Jurkat, Clone E6-1 (cell line): ENCODE measurements around the gene BNIP3. TPM values are rescaled to one million over a fixed set of nuclear protein-coding genes. Genes with fewer than 3 reads are reported as not detected.

Source experiments
- DNase-seq: peaks from one replicate; pipeline ENCODE4 v3.0.0-alpha.2; 2011; ENCODE audit warnings: low read depth, low spot score
- H3K4me3 ChIP-seq: 2 replicates; pipeline ENCODE4 v1.5.1; 2011; ENCODE audit warnings: mild to moderate bottlenecking, low read length, control low read depth, moderate library complexity
- polyA plus RNA-seq: library from polyadenylated mRNA; unstranded; fragments of >200 nt; gene quantifications from one replicate; pipeline ENCODE4 v1.2.1, GENCODE V29; 2012; ENCODE audit warnings: missing spikeins; ENCODE audit not compliant: insufficient read length, insufficient read depth

Gene BNIP3, protein sequence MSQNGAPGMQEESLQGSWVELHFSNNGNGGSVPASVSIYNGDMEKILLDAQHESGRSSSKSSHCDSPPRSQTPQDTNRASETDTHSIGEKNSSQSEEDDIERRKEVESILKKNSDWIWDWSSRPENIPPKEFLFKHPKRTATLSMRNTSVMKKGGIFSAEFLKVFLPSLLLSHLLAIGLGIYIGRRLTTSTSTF
- 71.8 TPM for polyA plus RNA-seq

DNA sequence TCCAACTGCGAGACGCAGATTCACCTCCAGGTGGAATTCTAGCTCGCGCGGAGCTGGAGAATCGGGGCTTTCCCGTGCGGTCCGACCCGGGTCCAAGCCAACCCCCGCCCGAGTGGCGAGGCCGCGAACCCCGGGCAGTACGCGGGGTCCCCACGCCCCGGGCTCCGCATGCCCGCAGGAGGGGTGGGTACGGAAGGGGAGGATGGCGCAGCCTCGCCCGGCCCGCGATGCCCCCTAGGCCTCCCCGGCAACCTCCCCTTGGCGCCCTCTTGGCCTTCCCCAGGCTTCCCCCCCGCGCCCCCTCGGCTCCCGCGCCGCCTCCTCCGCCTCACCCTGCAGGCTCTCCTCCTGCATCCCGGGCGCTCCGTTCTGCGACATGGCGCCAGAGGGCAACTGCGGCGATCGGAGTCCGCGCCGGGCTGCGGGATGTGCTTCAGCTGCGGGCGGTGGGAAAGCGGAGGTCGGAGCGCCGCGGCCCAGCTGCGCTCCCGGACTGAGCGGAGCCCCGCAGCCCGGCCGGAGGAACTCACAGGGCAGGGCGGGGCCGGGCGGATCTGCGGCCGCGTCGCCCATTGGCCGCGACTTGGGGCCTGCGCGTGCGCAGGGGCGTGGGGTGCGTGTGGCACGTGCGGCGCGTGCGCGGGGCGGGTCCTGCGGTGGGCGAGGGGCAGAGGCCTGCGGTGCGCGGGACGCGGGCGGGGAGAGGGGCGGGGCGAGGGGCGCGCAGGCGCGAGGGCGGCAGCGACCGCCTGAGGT lies at the start of gene BNIP3:
Gene BNIP3 (minus strand): TSS at position 495 of the 756 bp plus-strand sequence. CDS start 117 bp downstream, at position 378.
- H3K4me3 ChIP-seq: peak within 1 kb of the TSS; percentile 90
- DNase-seq: peak; percentile 83

DNA sequence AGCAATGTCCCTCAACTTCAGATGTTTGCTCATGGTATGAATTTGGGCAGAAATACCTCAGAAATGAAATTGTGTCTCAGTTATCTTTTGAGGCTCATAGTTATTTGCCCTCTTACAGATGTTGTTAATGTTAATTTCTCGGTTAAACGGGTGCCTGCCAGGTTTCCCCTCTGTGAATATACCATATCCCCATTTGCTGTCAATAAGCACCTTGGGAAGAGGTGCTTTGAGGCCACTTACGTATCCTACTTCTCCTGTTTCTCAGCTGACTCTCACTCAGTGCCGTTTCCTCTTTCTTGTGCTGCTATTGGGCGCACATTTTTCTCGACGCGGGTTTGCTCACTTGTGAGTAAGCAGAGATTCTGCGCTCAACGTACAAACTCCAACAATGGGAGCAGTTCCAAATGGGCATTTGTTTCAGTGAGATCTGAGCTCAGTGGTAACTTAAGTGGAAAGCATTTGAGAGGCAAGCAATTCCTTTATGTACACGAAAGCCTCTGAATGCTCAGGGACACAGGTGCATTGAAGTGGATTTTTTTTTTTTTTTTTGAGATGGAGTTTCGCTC lies 49.3 kb upstream of the BNIP3 start:
- no peak overlapping the region for H3K4me3 ChIP-seq
- DNase-seq: no peak

DNA sequence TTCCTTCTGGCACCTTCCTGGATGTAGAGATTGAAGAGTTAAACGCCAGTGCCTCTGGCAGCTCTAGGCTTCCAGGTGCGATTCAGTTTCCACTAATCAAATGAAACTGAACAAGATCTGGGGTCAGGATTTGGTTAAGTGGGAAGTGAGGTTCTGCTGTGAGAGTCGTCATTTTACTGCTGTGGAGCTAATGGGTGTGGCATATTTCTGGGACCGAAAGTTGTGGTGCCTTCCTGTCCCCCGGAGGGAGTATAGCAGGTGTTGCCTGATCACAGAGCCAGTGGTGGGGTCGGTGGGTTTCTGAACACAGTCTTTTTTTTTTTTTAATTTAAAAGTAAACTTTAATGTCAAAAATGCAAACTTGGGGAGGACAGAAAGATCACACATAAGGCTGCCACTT lies 47.0 kb upstream of the BNIP3 start:
- H3K4me3 ChIP-seq: no peak overlapping the region
- peak; percentile 74 for DNase-seq

DNA sequence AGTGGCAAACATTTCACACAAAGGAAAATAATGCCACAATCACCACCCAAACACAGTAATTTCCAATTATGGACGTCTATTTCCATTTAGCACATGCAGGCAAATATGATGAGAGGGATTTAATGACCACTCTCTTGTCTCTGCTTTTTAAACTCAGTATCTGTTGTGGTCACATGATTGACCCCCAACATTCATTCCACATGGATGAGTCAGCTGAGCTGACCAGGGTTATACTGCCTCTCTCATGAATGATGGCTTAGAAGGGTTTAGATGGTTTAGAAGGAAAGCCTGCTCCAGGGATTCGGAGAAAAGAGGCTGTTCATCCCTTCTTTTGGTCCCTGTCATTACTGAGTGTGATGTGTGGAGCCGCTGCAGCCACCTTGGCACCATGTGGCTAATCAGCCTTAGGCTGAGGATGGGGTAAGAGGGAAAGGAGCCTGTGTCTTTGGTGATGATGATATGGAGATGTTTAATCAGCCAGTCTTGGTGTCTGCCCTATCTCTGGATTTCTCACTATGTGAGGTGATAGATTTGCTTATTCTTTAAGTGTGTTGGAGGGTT lies 45.8 kb upstream of the BNIP3 start:
- DNase-seq: no peak
- no peak overlapping the region for H3K4me3 ChIP-seq

DNA sequence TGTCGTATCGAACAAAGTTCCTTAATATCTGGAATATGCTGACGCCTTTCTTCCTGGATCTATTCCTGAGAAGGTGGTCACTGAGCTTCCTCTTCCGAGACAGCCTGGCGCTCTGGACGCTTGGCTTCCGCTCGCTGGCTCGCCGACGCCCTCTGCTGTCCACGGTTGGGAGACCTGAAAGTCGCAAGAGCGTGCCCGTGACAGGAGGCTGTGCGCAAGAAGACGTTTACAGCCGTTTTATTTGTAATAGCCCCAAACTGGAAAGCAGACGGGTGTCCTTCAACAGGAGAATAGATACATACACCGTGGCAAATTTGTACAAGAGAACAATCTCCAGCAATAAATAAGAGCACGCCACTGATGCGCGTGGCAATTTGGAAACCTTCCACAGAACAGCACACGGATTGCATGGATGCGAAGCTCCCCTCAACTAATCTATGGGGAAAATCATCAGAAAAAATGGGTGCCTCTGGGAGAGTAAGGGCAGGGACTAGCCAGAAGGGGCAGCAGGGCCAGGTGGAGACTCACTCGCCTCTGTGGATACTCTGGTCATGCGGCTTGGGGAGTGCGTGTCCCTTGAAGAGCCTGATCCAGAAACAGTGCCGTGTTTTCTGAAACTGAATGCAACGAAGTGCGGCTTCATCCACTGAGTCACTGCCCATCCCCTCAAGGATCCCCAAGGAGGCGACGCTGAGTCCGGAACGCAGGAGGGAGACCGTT lies 41.5 kb upstream of the BNIP3 start:
- peak; percentile 37 for DNase-seq
- H3K4me3 ChIP-seq: no peak overlapping the region

DNA sequence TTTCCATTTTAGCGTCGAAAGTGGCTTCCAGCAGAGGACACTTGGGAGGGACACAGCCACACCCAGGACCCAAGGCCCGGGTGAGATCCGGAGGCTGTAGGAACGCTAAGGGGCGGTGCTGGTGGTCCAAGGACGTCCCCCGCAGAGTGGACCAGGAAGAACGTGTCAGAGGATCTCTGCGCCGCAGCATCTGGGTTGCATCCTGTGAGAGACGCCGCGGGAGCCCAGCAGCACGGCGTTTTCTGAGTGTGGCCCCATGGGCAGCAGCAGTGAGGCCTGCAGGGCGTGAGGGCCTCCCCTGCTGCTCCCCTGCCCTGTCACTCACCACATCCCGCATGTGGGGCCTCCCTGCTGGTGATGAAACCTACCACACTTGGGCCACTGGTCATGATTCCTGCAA lies 40.5 kb upstream of the BNIP3 start:
- no peak for DNase-seq
- no peak overlapping the region for H3K4me3 ChIP-seq

DNA sequence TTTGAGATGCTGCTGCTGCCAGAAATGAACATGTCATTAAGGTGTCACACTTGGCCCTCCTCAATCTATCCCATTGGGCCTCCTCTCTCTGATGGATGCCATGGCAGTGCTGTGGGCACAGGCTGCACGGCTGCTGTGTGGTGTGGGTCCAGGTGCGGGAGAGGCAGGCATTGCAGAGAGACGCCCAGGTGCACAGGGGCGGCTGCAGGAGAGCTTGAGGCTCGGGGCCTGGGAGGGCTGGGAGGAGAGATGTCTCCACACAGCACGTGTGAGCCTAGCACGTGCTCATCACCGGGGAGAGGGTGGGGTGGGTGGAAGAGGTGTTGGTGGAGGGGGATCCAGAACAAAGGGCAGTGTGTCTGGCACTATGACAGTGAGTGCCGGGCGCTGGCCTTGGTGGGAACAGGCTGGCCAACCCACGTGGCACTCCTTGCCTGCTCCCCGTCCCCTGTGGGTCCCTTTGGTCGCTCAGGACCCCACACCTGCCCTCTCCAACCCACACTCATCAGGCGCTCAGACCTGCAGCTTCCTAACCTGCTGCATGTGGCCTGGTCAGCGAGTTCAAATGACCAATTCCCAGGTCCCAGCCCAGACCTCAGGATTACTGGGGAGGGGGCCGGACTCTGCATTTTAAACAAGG lies 39.9 kb upstream of the BNIP3 start:
- DNase-seq: no peak
- no peak overlapping the region for H3K4me3 ChIP-seq

DNA sequence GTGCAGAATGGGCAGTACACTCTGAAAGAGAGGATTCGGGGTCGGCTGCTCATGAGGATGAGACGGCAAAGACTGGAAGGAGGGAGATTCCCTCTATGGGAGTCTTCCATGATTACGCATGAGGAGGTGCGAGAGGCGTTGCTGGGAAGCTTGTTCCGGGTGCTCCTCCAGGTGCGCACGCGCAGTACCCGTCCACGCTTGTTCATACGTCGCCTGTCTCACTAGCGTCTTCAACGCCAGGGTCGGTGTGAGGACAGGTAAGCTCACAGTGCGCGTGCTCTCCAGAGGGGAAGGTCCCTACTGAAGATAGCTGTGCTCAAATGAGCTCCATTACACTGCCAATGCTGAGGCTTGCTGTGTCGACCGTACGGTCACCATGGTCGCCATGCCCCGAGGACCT lies 39.3 kb upstream of the BNIP3 start:
- DNase-seq: no peak
- H3K4me3 ChIP-seq: no peak overlapping the region

DNA sequence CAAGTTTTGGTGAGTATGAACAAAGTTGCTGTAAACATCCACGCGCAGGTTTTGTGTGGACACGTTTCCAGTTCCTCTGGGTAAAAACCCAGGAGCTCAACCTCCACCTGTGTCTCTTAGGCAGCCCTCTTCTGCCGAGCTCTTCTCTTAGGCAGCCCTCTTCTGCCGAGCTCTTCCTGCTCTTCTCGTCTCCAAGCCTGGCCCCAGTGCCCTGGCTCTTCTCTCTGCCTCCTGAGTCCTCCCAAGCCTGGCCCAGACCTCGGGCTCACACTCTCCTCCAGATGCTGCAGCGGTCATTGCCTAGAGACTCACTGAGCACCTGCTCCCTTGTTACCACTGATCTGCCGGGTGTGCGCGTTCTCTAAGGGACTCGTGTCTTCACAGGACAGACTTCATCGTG lies 38.7 kb upstream of the BNIP3 start:
- no peak for DNase-seq
- no peak overlapping the region for H3K4me3 ChIP-seq

DNA sequence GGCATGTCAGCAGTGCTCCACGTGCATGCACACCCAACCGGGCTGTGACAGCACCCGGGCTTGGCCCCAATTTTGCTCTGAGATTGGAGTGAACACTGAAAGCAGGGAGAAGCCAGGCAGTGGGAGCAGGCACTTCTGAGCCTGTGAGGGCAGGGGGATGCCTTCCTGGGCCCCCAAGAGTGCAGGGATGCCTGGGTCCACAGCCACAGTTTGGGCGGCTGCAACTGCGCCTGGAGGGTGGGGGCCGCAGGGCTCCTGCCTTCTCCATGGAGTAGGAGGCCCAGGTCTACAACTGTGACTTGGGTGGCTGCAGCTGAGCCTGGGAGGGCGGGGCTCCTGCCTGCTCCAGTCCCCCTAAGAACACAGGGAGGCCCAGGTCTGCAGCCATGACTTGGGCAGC lies 37.6 kb upstream of the BNIP3 start:
- no peak overlapping the region for H3K4me3 ChIP-seq
- DNase-seq: no peak

DNA sequence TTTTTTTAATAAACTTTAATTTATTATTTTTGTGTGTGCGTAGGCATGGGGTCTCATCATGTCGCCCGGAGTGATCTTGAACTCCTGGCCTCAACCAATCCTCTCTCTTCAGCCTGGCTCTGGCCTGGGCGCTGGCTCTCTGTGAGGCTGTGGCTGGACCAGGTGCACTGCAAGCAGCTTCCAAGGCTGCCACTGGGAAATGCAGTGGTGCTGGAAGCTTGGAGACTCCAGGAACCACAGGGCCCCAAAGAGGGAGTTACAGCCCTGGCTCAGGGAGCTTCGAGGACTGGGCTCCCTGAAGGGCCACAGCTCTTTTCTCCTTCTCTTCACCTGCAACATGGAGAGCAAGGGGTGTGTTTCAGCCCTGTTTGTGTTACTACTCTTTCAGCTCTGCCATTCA lies 36.7 kb upstream of the BNIP3 start:
- DNase-seq: no peak
- no peak overlapping the region for H3K4me3 ChIP-seq

DNA sequence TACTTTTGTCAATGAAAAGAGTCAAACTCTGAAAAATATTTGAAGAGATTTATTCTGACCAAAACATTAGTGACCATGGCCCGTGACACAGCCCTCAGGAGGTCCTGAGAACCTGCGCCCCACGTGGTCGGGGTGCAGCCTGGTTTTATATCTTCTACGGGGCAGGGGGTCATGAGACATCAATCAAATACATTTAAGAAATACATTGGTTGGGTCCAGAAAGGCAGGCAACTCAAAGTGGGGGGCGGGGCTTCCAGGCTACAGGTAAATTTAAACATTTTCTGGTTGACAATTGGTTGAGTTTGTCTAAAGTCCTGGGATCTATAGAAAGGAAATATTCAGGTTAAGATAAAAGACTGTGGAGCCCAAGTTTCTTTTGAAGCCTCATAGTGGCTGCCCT lies 34.8 kb upstream of the BNIP3 start:
- DNase-seq: no peak
- H3K4me3 ChIP-seq: no peak overlapping the region

DNA sequence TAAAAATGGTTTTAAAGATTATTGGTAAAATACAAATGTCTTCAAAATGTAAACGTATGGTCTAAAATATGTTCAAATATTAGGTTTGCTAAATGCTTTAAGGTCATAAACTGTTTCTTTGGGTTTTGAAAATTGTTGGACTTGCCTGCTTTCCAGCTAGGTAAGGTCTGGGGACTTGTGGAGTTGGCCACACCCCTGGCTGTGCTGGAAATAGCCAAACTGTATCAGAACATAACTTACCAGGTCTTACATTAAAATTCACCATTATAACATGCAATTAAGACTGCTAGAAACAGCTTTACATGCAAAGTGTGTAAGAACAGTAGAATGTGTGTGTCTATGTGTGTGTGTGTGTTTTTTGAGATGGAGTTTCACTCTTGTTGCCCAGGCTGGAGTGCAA lies 29.7 kb upstream of the BNIP3 start:
- H3K4me3 ChIP-seq: no peak overlapping the region
- no peak for DNase-seq

DNA sequence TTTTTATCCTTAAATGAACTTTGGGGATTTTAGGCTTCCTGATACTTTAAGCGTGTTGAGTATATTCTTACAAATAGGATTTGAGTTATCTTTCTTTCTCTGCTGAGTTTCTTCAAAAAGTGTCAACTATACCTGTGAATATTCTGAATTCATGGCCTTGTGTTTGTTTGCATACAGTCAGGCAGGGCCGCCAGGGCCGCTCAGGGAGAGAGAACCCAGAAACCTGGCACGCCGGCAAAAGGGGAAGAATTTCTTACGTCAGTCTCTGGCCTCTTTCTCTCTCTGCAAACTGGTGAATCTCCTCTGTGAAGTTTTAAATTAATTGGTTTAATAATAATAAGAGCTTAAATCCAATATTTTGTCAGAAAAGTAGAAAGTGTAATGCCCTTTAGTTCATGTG lies 29.3 kb upstream of the BNIP3 start:
- H3K4me3 ChIP-seq: no peak overlapping the region
- no peak for DNase-seq

DNA sequence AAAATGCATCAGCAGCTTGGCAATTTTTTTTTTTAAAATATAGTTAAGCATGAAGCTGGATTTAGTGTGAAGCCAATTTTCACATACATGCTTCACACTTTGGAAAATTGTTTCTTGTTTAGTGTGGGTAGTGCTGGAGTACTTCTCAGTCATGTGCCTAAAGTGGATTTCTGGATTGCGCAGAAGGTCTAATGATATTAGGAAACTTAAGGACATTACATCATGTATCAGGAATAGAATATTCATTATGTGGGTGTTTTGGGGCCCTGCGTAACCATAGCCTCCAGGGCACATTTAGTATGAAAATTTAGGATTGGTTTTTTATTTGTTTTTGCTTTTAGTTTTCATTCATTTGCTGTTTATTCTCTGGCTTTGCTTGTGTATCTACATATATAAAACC lies 28.8 kb upstream of the BNIP3 start:
- DNase-seq: no peak
- no peak overlapping the region for H3K4me3 ChIP-seq

DNA sequence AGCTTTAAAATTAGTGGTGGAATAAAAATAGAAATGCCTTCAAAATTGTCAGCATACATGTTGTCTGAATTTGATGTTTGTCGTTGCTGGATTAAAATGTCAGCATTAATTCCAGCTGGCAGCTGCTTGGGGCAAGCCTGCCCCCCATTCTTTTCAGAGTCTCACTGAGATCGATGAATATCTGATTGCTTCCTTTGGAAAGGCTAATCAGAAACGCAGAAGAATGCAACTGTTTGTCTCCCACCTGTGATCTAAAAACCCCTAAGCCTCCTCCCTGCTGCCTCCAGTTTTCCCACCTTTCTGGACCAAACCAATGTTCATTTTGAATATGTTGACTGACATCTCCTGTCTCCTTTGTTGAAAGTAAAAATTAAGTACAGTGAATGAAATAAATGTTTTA lies 27.9 kb upstream of the BNIP3 start:
- DNase-seq: no peak
- no peak overlapping the region for H3K4me3 ChIP-seq

DNA sequence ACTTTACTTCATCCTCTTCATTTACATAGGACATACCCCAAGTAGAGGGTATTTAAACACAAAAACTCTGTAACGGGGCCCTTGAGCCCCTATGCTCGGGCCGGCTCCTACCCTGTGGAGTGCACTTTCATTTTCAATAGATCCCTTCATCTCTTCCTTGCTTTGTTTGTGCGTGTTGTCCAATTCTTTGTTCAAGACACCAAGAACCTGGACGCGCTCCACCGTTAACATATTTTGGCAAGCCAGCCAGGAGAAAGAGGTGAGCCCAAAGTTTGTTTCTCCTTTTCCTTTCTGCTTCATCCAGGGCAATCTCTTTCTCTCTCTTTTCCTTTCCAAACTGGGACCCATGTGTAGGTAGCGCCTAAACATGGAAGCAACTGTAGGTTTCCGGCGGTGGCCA lies 26.0 kb upstream of the BNIP3 start:
- no peak overlapping the region for H3K4me3 ChIP-seq
- no peak for DNase-seq

DNA sequence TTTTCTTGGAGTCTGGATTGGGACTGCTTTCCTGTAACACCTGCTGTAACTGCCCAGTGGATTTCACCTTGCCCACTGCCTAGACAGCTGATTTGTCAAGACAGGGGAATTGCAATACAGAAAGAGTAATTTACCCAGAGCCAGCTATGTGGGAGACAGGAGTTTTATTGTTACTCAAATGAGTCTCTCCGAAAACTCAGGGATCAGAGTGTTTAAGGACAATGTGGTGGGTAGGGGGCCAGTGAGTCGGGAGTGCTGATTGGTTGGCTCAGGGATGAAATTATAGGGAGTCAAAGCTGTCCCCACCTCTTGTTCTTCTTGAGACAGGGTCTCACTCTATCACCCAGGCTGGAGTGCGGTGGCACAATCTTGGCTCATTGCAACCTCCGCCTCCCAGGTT lies 25.2 kb upstream of the BNIP3 start:
- no peak for DNase-seq
- H3K4me3 ChIP-seq: no peak overlapping the region

DNA sequence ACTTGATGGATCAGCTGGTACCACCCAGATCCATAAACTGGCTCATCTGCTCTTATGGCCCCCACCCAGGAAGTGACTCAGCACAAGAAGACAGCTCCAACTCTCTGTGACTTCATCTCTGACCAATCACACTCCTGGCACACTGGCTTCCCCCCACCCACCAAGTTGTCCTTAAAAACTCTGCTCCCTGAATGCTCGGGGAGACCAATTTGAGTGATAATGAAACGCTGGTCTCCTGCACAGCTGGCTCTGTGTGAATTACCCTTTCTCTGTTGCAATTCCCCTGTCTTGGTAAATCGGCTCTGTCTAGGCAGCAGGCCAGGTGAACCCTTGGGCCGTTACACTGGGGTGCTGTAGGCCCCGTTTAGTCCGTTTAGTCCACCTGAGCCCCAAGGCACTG lies 23.4 kb upstream of the BNIP3 start:
- no peak for DNase-seq
- H3K4me3 ChIP-seq: no peak overlapping the region
